Pons (tissue), 1 donor: ENCODE measurements around the gene CARD19.
A peak's percentile ranks its signal among the peaks of the same experiment; 100 is the strongest.

ENCODE experiments used
- DNase-seq: peaks from one replicate; pipeline ENCODE4 v3.0.0-alpha.2; 2016; ENCODE audit warnings: low spot score

The CARD19 gene

GRCh38 chr9:93096131-93096802 lies at the start of gene CARD19:
Gene CARD19, plus strand, starts transcription at chr9:93096217. Its CDS starts 129 bp downstream, at chr9:93096346.
- DNase-seq = peak; percentile 42

- DNase-seq = no peak
These were observed 47.2 kb upstream of the CARD19 start for GRCh38 chr9:93048566-93049448.

GRCh38 chr9:93049491-93049890 lies 46.5 kb upstream of the CARD19 start:
- DNase-seq = no peak

- no peak for DNase-seq
These were observed 45.8 kb upstream of the CARD19 start for GRCh38 chr9:93050231-93050630.

- no peak for DNase-seq
These were observed 44.3 kb upstream of the CARD19 start for GRCh38 chr9:93051680-93052089.

- no peak for DNase-seq
These were observed 43.1 kb upstream of the CARD19 start for GRCh38 chr9:93052791-93053540.

- no peak for DNase-seq
These were observed 42.2 kb upstream of the CARD19 start for GRCh38 chr9:93053781-93054331.

- no peak for DNase-seq
These were observed 41.0 kb upstream of the CARD19 start for GRCh38 chr9:93054758-93055704.

GRCh38 chr9:93057042-93057702 lies 38.8 kb upstream of the CARD19 start:
- DNase-seq = no peak

- no peak for DNase-seq
These were observed 38.2 kb upstream of the CARD19 start for GRCh38 chr9:93057703-93058354.

- DNase-seq = no peak
These were observed 37.5 kb upstream of the CARD19 start, which contains the start of gene SUSD3 for GRCh38 chr9:93058355-93059010. Gene SUSD3, plus strand, starts transcription at chr9:93058701. Its CDS starts 42 bp downstream, at chr9:93058743.

- no peak for DNase-seq
These were observed 36.9 kb upstream of the CARD19 start for GRCh38 chr9:93059011-93059714.

- no peak for DNase-seq
These were observed 36.1 kb upstream of the CARD19 start for GRCh38 chr9:93059715-93060578.

GRCh38 chr9:93060746-93061259 lies 35.2 kb upstream of the CARD19 start:
- DNase-seq = no peak

- no peak for DNase-seq
These were observed 34.7 kb upstream of the CARD19 start for GRCh38 chr9:93061260-93061751.

GRCh38 chr9:93061791-93062763 lies 33.9 kb upstream of the CARD19 start:
- no peak for DNase-seq
